ENCODE measurements around the gene HNRNPA3.
A peak's percentile ranks its signal among the peaks of the same experiment; 100 is the strongest.
"Not testable (repeated sequence)": the region's sequence is repeated elsewhere in the genome, so short reads cannot be mapped to it uniquely, and the experiment has no call there.

Gene HNRNPA3

DNA sequence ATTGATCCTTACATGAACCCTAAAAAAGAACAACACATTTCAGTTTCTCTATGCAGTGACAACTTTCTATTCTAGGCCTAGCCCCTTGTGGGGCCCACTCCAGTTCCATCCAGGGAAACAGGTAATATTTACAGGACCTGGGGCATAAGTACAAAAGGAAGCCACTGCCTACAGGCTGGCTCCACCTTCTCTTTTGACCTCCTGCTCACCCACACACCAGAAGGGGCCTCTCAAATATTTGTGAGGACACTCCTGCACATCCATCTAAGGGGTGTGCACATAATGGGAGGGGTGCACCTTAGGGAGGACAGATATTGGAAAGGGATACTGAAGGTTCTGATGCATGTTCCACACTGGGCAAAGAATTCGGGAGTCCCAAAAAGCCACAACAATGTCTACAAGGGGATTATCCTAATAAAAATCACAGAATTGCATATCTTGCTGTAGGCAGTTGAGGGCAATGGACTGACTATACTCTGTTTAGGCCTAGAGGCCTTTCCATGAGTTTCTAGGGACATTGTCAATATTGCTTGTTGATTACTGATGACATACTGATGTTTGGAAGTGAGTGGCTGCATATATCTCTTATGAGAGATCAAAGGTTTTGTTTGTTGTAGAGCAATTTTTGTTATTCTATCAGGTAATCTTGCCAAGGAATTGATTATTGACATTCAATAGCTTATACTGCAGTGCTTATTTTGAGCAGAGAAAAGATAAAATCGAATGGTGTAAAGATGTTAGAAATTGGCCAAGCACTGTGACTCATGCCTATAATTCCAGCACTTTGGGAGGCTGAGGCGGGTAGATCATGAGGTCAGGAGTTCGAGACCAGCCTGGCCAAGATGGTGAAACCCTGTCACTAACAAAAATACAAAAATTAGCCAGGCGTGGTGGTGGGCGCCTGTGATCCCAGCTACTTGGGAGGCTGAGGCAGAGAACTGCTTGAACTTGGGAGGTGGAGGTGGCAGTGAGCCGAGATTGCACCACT lies 23.8 kb upstream of the HNRNPA3 start:
- DNase-seq: no peak

DNA sequence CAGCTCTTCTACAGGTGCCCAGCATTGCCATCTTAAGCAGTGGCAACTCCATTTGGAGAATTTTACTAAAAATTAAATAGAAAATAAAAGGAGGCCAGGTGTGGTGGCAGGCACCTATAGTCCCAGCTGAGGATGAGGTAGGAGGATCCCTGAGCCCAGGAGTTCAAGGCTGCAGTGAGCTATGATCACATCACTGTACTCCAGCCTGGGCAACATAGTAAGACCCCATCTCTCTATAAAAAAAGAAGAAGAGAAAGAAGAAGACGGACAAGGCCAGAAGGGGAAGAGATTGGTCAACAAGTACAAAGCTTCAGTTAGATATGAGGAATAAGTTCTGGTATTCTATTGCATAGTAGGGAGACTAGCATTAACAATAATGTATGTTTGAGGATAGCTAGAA lies 21.7 kb upstream of the HNRNPA3 start:
- no peak for DNase-seq

- no peak for DNase-seq
These were observed 19.8 kb upstream of the HNRNPA3 start for GRCh38 chr2:177192788-177193187.

DNA sequence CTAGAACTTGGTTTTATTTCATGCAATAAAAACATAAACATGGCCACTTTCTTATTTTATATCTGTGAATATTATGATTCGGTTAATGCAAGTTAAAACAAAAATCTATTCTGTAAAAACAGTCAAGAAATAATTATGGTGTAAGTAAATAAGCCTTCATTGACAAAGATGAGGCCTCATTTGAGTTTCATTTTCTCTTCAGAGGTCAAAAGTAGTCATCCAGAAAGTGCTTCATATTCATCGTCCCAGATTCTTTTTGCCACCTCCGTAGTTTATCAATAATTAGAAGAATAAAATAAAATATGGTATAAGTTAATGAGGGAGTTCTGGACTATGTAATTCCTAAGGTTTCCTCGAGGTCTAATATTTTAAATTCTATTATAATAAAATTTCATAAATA lies 19.4 kb upstream of the HNRNPA3 start:
- no peak for DNase-seq

DNA sequence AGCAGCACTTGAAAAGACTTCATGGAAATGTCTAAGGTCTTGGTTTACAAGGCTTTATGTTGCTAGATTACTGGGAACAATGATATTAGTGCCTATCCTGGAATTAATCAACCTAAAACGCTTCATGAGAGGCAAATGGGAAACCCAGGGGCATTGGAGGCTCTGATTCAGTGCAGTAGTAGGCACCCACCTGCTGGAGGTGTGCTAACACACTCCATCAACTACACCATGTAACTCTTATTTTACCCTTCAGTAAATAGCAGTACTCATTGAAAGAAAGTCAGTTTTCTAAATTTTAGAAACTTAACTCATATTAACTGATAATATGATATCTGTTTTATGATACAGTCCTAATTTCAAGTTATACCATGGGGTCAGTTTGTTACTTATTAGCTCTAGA lies 17.4 kb upstream of the HNRNPA3 start:
- no peak for DNase-seq

GRCh38 chr2:177200419-177200818 lies 12.2 kb upstream of the HNRNPA3 start:
- not testable (repeated sequence) for DNase-seq

DNA sequence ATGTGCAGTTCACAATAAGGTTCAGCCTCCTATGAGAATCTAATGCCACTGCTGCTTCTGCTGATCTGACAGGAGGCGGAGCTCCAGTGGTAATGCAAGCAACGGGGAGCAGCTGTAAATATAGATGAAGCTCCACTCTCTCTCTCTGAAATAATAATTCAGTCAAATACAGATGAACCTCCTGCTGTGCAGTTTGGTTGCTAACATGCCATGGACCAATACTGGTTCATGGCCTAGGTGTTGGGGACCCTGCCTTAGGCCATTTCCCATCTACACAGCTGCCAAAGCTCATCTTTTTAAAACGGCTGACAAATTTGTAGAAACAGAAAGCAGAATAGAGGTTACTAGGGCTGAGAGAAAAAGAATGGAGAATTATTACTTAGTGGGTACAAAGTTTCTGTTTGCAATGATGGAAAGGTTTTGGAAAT lies 10.7 kb upstream of the HNRNPA3 start:
- DNase-seq: peak in 2 of 3 experiments; percentile 50 to 79

DNA sequence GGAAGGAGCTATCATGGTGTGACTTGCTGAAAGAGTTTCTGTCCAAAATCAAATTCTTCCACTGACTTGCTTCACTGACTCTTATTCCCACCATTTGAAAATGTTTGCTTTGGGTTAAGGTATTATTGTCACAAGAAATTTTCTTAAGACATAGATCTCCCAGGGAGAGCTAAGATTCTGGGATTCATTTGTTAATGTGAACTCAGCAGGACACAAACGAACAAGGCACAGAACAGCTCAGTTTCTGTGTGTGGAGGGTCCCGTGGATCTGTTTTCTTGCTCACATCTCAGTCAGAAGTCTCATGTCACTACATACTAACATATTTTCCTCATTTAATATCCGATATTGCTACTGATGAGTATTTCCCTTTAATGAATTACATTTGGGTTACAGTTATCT lies 8.2 kb upstream of the HNRNPA3 start:
- no peak for DNase-seq

DNA sequence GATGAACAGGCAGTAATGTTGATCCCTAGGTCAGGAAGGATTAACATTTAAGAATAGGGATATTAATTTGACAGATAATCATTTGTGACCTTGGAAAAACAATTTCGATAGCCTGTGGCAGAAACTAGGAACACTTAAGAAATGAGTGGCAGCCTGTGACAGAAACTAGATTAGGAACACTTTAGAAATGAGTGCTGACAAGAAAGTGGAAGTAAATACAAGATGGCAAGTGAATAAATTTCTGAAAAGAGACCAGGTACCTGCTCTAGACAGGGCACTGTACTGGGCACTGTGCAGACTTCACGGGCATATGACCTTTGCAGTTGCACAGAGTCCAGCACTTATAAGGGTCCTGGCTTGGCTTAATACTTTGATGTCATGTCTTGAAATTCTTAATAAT lies 5.5 kb upstream of the HNRNPA3 start:
- no peak for DNase-seq

GRCh38 chr2:177211169-177211568 lies 1.4 kb upstream of the HNRNPA3 start:
- peak in 2 of 3 experiments; percentile 30 to 67 for DNase-seq

DNA sequence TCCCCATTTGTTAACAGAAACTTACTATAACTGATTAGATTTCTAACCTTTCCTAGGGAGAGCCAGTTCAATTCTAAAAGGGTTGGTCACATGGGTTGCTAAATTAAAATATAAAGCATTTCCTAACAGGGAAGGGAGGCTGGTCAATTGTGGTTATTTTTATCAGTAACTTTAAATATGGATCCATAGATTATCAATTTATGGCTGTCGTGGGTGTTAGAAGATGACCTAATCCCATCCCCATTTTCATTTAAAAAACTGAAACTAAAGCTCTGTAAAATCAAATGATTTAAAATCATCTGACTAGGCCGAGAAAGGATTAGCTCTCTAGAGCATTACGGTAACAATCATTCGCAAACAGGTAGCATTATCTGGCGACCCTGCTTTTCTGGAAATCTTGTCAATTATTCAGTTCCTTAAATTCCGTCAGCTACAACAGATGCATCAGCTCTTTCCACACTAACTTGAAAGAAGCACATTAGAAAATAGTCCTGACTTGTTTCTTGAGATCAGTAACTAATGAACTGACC lies 953 bp upstream of the HNRNPA3 start:
- DNase-seq: peak in 1 of 3 experiments; percentile 67

- DNase-seq: peak; percentile 73 to 95 (median 93)
These were observed 580 bp downstream of the HNRNPA3 start for GRCh38 chr2:177212891-177213856.

- DNase-seq: no peak
These were observed 4.8 kb downstream of the HNRNPA3 start for GRCh38 chr2:177217247-177217843.

- DNase-seq: not testable (repeated sequence)
These were observed 7.2 kb downstream of the HNRNPA3 start for GRCh38 chr2:177219787-177220186.

- DNase-seq: no peak
These were observed 8.9 kb downstream of the HNRNPA3 start for GRCh38 chr2:177221534-177221933.

GRCh38 chr2:177221970-177222369 lies 9.4 kb downstream of the HNRNPA3 start:
- no peak for DNase-seq

- not testable (repeated sequence) for DNase-seq
These were observed 10.8 kb downstream of the HNRNPA3 start for GRCh38 chr2:177223436-177223835.

DNA sequence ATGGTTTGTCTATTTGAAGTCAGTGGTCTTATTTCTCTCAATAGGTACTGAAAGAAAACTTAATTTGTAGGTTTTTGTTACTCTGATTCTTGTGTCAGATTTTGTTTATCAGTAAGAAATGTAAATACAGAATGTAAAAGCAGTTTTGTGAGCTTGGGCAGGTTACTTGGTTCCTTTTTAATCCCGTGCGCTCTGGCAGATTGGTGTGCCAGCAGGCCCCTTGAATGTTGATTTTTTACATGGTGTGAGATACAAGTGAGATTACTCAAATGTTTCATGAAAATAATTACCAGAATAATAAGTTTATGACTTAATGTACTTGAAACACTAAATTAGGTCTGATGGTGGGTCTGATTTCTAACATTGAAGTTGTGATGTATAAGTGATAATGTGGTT lies 13.4 kb downstream of the HNRNPA3 start:
- no peak for DNase-seq

GRCh38 chr2:177229442-177230242 lies 17.0 kb downstream of the HNRNPA3 start:
- peak in 1 of 3 experiments; percentile 17 for DNase-seq

GRCh38 chr2:177231270-177231669 lies 18.7 kb downstream of the HNRNPA3 start:
- DNase-seq: no peak

DNA sequence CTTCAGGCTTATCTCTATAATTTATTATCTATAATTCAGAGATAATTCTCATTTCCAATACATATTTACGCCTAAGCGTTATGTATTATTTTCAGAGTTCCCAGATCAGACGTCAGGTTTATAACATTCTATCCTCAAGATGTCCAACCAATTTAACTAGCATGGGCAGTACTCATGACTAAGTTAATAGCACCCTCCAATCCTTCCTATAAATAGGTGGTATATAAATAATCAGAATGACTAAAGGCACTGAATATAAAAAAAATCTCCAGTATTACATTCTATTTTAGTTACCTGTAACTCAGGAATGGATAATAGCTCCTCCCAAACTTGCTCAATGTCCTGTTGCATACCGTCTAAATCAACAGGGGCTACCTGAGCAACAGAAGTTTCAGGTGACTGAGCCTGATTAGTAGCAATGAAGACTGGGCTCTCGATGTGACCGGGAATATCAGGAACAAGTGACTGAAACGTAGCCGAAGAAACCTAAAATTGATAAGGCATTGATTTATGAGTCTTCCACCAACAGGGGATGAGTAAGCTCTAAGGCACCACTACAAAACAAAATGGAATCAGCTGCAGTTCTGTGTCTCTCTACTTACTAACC lies 19.6 kb downstream of the HNRNPA3 start:
- no peak for DNase-seq
